Activated CD8-positive, alpha-beta memory T cell treated with anti-CD3 and anti-CD28 coated beads for 48 hours (primary cell): ENCODE results near the gene CDC42.

Source experiments
- DNase-seq, 3 experiments: peaks; one replicate each; pipeline ENCODE4 v3.0.0-alpha.2; 2020; ENCODE audit warnings: low read depth in 2 of 3, low spot score in 2 of 3

CDC42 gene

GRCh38 chr1:22108339-22109105 is 56.0 kb downstream of the CDC42 start:
- no peak for DNase-seq

- DNase-seq: no peak
Observed at GRCh38 chr1:22110016-22110415, 57.5 kb downstream of the CDC42 start.

GRCh38 chr1:22111115-22111514 is 58.6 kb downstream of the CDC42 start:
- DNase-seq: no peak

DNA sequence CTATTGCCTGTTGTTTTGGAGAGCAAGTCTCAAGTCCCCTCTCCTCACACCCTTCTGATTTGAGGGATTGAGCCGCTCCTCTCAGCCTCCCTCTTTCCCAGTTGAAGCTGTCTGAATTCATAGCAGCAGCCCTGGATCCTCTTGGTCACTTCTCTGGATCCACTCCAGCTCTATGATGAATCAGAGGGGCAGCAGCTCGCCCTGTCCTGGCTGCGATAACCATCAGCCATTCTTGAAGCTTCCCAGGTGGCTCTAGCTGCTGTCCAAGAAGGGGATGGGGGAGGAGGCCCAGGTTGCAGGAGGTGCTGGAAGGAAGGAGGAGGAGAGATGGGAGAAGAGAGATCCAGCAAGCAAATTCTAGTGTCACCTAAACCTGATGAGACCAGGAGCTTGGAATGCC is 59.1 kb downstream of the CDC42 start:
- no peak for DNase-seq

GRCh38 chr1:22112554-22112953 is 60.0 kb downstream of the CDC42 start:
- DNase-seq: no peak

GRCh38 chr1:22114083-22115012 is 61.8 kb downstream of the CDC42 start:
- no peak for DNase-seq

DNA sequence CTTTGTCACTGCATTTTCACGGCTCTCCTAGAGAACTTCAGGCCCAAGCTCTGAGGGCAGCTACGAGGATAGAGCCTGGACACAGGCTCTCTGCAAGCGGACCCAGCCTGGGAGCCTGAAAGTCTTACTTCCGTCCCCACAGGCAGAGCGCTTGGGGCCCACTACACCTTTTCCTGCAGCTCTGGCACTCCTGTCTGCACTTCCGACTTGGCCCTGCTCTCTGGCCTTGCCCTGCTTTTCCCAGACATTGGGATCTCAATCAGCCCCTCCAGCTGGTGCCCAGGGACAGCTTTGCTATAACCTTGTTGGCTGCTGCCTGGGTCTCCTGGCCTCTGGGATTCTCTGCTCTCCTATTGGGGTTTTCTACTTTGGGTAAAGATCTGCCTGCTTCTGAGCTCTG is 62.8 kb downstream of the CDC42 start:
- DNase-seq: no peak

DNA sequence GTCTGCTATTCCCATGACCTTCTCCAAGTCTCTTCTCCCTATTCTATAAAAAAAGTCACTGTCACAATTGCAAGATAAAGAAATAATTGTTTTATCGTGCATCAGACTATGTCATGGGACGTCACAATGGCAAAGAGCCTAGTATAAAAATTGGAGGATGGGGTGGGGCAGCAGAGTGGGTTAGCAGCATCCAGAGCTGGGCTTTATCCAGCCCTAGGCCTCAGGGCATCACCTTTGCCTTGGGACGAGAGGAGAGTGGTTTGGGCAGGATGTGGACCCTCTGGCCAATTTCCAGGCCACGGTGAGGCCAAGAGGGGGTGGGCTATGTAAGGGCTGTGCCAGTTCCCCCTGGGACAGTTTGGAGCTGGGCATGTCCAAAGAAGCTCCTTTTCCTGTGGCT is 64.7 kb downstream of the CDC42 start:
- no peak for DNase-seq

- no peak for DNase-seq
Observed at GRCh38 chr1:22117851-22118250, 65.3 kb downstream of the CDC42 start.

- DNase-seq: no peak
Observed at GRCh38 chr1:22118291-22118992, 65.9 kb downstream of the CDC42 start.

DNA sequence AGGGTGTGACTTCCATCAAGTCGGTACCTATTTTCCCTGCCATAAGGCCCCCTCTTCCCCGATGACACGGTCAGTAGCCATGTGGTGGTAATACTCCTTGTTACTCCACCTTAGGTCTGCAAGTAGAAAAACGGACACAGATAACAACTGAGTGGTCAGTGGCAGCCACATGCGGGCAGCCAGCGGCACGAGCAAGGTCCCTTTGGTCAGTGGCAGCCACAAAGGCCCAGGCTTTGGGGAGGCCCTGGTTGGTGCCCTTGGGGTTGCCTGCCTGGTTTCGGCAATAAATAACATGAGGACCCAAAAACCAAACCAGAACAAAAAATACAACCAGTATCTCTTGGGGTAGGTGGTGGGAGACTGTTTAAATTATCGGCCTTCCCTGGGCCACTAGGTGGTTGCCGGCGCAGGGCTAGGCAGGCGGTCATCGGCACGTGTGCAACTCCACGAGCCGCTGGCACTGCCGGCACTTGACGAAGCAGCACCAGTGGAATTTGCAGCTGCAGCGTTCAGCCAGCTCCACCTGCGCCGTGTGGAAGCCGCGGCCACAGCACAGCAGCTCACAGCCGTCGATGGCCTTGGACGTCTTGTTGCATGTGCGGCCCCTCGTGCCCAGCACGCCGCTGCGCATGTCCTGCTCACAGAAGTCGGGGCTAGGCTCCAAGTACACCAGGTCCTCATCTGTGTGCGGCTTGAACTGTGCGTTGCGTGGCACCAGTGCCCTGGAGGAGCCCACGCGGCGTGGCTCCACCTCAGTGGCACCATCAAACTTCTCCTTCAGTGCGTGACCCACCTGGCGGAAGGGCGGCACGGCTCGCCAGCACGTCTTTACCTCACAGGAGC is 67.3 kb downstream of the CDC42 start:
- no peak for DNase-seq

DNA sequence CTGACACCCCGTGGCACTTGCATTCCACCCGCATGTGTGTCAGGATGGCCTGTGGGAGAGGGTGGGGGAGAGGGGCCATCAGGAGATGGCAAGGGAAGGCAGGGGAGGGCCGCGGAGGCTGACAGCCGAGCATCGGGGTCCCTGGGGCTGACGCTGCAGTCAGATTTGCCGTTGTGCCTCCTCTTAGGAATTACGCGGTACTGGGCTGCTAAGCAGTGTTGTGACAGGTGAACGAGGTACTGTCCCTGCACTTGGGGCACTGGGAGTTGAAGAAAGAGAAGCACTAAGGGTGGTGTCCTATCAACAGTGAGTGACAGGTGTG is 67.9 kb downstream of the CDC42 start:
- no peak for DNase-seq

- no peak for DNase-seq
Observed at GRCh38 chr1:22121421-22121911, 69.0 kb downstream of the CDC42 start.

DNA sequence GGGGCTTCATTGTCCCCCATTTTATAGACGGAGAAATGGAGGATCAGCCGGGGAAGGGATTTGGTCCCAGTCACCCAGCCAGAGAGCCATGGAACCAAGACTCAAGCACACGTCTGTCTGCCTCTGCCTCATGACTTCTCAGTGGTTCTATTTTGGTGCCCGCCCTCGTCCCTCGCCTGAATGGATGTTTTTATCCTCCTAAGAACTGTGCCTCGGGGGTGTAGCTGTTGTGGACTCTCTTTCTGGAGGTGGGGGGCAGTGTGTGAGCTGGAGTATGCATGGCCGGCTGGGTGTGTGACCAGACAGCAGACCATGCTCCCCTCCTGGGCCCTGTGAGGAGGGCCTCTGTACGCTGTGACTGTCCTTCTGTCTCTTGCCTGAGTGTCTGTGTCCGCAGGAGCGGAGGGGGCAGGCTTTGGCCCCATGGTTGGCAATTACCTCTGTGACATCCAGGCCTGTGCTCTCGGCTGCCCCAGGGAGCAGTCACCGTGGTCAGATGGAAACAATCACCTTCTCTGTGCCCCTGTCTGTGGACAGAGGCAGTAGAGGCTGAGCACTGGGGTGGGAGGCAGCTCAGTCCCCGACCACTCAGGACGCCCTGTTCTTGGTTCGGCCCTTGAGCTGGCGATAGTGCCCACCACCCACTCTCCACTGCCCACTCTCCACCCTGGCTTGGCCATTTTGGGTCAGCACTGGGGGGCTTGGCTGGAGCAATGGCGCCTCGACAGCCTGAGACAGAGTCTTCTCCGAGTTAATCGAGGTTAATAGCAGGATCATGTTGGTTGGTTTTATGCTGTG is 70.0 kb downstream of the CDC42 start:
- DNase-seq: no peak

- no peak for DNase-seq
Observed at GRCh38 chr1:22123071-22123390, 70.5 kb downstream of the CDC42 start.

DNA sequence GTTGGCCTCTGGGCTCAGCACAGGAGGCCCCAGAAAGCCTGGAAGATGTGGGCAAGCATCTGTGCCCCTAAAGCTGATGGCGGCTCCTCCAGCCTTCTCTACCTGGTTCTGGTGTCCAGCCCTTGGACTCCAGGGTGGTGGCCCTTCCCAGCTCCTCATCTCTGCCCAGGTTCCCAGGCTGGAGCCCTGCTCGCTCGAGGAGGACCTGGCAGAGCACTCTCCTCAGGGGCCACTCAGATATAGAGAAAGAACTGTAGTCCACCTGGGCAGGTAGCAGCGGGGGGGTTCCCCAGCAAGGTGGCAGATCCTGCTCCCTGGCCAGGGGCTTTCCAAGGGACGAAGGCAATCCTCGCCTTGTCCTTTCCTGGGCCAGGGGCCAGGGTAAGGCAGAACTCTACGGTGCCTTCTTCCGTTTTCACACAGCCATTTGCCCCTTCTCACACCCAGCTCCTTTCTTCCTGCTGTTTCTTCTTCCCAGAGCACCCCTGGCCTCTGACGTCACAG is 71.4 kb downstream of the CDC42 start:
- DNase-seq: no peak

- no peak for DNase-seq
Observed at GRCh38 chr1:22124592-22125229, 72.2 kb downstream of the CDC42 start.

- DNase-seq: no peak
Observed at GRCh38 chr1:22126531-22126930, 74.0 kb downstream of the CDC42 start.

- no peak for DNase-seq
Observed at GRCh38 chr1:22127248-22127647, 74.7 kb downstream of the CDC42 start.
